T-helper 17 cell (primary cell): ENCODE measurements around the gene KRTAP9-4. TPM values are rescaled to one million over a fixed set of nuclear protein-coding genes. Genes with fewer than 3 reads are reported as not detected.
"Not testable (repeated sequence)": the region's sequence is repeated elsewhere in the genome, so short reads cannot be mapped to it uniquely, and the experiment has no call there.

Source experiments
- ATAC-seq: fragments of 150-1000 bp; cut with Tn5 transposase; 2 replicates; pipeline ENCODE4 v1.10.0; 2021; ENCODE audit warnings: mild to moderate bottlenecking, moderate library complexity
- DNase-seq, 3 donors: peaks; one replicate each; pipeline versions ENCODE4 v3.0.0 to v3.0.0-alpha.2; 2020 to 2021
- H3K9me3 ChIP-seq: one replicate; pipeline ENCODE4 v1.7.0; 2013; ENCODE audit warnings: low read length, mild to moderate bottlenecking; ENCODE audit not compliant: control insufficient read depth, poor library complexity, severe bottlenecking
- H3K27ac Mint-ChIP-seq: one replicate; pipeline ENCODE4 v1.8.0; 2022; ENCODE audit warnings: mild to moderate bottlenecking, moderate library complexity, mixed read lengths
- H3K27me3 Mint-ChIP-seq: one replicate; pipeline ENCODE4 v1.8.0; 2022; ENCODE audit warnings: mixed read lengths
- H3K36me3 Mint-ChIP-seq: one replicate; pipeline ENCODE4 v1.8.0; 2022; ENCODE audit warnings: low read depth, mixed read lengths
- H3K4me1 Mint-ChIP-seq: one replicate; pipeline ENCODE4 v1.8.0; 2022; ENCODE audit warnings: mild to moderate bottlenecking, mixed read lengths
- H3K4me3 Mint-ChIP-seq: one replicate; pipeline ENCODE4 v1.8.0; 2022; ENCODE audit warnings: mild to moderate bottlenecking, moderate library complexity, mixed read lengths
- total RNA-seq, 4 donors: library from RNA in 2 of 4; stranded (reverse) in 2 of 4; gene quantifications; one replicate each; pipeline ENCODE4 v1.2.3 and lab custom pipeline; 2022 to 2026

Gene KRTAP9-4
- total RNA-seq, 2 donors from 2014 or later, result not detected

DNA sequence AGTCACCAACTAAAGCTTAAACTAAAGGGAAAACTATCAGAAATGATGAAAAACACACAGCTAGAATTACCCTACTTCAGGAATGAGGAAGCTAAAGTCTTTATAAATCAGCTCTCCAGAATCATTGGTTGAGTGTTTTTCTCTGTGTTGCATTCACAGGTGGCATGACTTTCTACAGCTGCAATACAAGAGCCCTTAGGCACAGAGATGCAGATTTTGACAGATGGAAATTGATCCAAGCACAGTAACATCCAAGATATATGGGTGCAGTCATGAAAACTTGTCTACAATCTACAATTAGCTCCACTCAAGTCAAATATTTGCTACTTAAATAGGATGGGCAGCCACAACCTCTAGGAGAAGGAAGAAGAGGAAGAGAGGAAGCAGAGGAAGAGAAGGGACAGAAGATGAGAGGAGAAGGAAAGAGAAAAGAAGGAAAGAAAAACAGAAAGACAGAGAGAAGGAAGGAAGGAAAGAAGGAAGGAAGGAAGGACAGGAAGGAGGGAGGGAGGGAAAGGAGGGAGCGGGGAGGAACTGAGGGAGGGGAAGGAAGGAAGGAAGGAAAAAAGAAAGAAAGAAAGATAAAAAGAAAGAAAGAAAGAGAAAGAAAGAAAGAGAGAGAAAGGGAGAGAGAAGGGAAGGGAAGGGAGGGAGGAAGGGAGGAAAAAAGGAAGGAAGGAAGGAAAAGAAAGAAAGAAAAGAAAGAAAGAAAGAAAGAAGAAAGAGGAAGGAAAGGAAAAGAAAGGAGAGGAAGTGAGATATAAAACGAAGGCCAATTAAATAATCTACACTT lies 2.3 kb upstream of the KRTAP9-4 start:
- H3K4me3 Mint-ChIP-seq, H3K4me1 Mint-ChIP-seq, H3K9me3 ChIP-seq, ATAC-seq, H3K36me3 Mint-ChIP-seq, H3K27ac Mint-ChIP-seq, DNase-seq: not testable (repeated sequence)
- H3K27me3 Mint-ChIP-seq, result peaks cover 12% of the 10 kb centered on the region

GRCh38 chr17:41251261-41251660 lies 1.8 kb downstream of the KRTAP9-4 start:
- H3K4me1 Mint-ChIP-seq, result peaks cover 5% of the 10 kb centered on the region
- H3K27ac Mint-ChIP-seq, result no peak overlapping the region
- no peak for ATAC-seq
- no peak overlapping the region for H3K4me3 Mint-ChIP-seq
- peaks cover 34% of the 10 kb centered on the region for H3K27me3 Mint-ChIP-seq
- no peaks in the 10 kb centered on the region for H3K9me3 ChIP-seq
- DNase-seq, result no peak
- peaks cover 4% of the 10 kb centered on the region for H3K36me3 Mint-ChIP-seq

GRCh38 chr17:41254861-41255260 lies 5.4 kb downstream of the KRTAP9-4 start:
- Mint-ChIP-seq H3K4me1 (peaks cover 5% of the 10 kb centered on the region), H3K36me3 (peaks cover 4% of the 10 kb centered on the region), H3K27me3 (peaks cover 64% of the 10 kb centered on the region), H3K27ac (no peak overlapping the region), H3K4me3 (no peak overlapping the region)
- DNase-seq (no peak), ATAC-seq (no peak)
- H3K9me3 ChIP-seq, result no peaks in the 10 kb centered on the region

DNA sequence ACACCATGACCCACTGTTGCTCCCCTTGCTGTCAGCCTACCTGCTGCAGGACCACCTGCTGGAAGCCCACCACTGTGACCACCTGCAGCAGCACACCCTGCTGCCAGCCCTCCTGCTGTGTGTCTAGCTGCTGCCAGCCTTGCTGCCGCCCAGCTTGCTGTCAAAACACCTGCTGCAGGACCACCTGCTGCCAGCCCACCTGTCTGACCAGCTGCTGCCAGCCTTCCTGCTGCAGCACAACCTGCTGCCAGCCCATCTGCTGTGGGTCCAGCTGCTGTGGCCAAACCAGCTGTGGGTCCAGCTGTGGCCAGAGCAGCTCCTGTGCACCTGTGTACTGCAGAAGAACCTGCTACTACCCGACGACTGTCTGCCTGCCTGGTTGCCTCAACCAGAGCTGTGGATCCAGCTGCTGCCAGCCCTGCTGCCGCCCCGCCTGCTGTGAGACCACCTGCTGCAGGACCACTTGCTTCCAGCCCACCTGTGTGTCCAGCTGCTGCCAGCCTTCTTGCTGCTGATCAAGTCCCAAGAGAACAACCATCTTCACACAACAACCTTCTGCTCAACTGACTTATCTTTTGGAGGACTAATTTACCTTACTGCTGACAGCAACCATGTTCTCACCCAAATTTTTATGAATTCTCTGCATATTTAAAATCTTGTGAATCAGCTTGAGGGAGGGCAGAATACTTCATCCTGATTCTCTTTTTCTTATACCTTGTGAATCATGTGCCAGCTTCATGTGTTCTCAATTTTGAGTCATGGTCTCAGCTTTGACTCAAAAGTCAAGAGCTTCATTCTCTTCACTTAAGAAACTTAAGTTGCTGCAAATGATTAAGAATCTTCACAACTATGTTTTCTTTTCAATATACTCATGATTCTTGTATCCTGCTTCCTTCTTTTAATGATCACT lies 6.1 kb downstream of the KRTAP9-4 start, which contains the start of gene KRTAP9-9:
TSS of gene KRTAP9-9 (plus strand) at position 4 of the 910 bp plus-strand sequence.
- not testable (repeated sequence) for DNase-seq, H3K4me1 Mint-ChIP-seq

GRCh38 chr17:41256291-41256685 lies 6.8 kb downstream of the KRTAP9-4 start:
- peaks cover 59% of the 10 kb centered on the region for H3K27me3 Mint-ChIP-seq
- H3K4me3 Mint-ChIP-seq, result no peak overlapping the region
- no peak overlapping the region for H3K27ac Mint-ChIP-seq
- H3K4me1 Mint-ChIP-seq, result peaks cover 7% of the 10 kb centered on the region
- DNase-seq (no peak), ATAC-seq (no peak)
- no peaks in the 10 kb centered on the region for H3K9me3 ChIP-seq
- no peaks in the 10 kb centered on the region for H3K36me3 Mint-ChIP-seq

More for the DNA sequence above, 6.1 kb downstream of the KRTAP9-4 start, which contains the start of gene KRTAP9-9:
- not testable (repeated sequence) for ATAC-seq, H3K27ac Mint-ChIP-seq, H3K9me3 ChIP-seq, H3K36me3 Mint-ChIP-seq, H3K4me3 Mint-ChIP-seq
- peaks cover 56% of the 10 kb centered on the region for H3K27me3 Mint-ChIP-seq

GRCh38 chr17:41258406-41258805 lies 8.9 kb downstream of the KRTAP9-4 start:
- Mint-ChIP-seq H3K36me3 (no peaks in the 10 kb centered on the region), H3K4me1 (peaks cover 3% of the 10 kb centered on the region), H3K4me3 (no peak overlapping the region), H3K27ac (no peak overlapping the region), H3K27me3 (peaks cover 52% of the 10 kb centered on the region)
- H3K9me3 ChIP-seq, result no peaks in the 10 kb centered on the region
- ATAC-seq, result no peak
- DNase-seq, result no peak

DNA sequence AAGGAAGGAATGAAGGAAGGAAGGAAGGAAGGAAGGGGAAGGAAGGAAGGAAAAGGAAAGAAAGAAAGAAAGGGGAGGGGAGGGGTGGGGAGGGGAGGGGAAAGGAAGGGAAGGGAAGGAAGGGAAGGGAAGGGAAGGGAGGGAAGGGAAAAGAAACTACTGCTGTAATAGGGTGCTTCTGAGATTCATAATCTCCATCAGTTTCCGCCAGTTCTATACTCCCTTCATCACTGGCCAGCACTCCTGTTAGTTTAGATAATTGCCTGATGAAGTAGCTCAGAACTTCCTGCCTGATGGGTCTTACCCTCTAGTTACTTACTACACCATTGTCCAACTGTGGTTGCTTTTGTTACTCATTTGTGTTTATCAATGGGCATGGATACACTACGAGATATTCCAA lies 13.7 kb downstream of the KRTAP9-4 start:
- ATAC-seq, result no peak
- Mint-ChIP-seq H3K4me3 (no peak overlapping the region), H3K27me3 (peaks cover 35% of the 10 kb centered on the region), H3K36me3 (no peaks in the 10 kb centered on the region), H3K4me1 (peaks cover 2% of the 10 kb centered on the region), H3K27ac (no peak overlapping the region)
- H3K9me3 ChIP-seq, result no peaks in the 10 kb centered on the region
- no peak for DNase-seq

DNA sequence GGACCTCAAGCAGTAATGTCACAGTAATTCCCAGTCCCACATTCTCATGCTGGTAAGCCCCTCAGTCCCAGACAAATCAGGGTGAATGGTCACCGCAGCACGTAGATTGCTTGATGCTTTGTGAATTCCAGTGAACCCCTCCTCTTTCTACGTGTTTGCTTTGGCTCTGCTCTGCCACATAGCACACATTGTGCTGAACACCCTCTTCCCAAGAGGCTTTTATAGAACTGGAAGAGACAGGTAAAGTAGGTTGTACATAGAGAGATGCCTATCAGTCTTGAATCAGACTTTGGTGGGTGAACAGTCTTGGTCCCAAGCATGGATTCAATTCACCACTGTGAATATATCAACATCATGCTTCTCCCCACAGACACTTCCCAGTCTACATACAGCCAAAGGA lies 15.1 kb downstream of the KRTAP9-4 start:
- peaks cover 2% of the 10 kb centered on the region for H3K4me1 Mint-ChIP-seq
- H3K36me3 Mint-ChIP-seq, result no peaks in the 10 kb centered on the region
- H3K27me3 Mint-ChIP-seq, result peaks cover 23% of the 10 kb centered on the region
- H3K27ac Mint-ChIP-seq, result no peak overlapping the region
- ATAC-seq, result no peak
- no peaks in the 10 kb centered on the region for H3K9me3 ChIP-seq
- no peak overlapping the region for H3K4me3 Mint-ChIP-seq
- DNase-seq, result no peak

DNA sequence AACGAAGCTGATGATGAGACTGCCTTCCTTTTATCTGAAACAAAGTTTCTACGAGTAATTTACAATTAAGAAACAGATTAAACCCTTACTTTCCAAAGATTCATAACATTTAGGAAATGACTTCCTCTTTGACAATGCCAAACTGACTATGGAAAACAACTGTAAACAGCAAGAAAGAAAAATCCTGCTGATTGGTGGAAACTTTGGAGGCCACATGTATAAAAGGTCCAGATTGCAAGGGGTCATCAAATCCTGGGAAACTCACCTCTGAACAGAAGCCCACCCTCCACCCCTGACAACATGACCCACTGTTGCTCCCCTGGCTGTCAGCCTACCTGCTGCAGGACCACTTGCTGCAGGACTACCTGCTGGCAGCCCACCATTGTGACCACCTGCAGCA lies 15.6 kb downstream of the KRTAP9-4 start, which contains the start of gene KRTAP9-6:
TSS of gene KRTAP9-6 (plus strand) at position 301 of the 400 bp plus-strand sequence. CDS start at position 301, 0 bp downstream.
- DNase-seq (no peak), ATAC-seq (no peak)
- Mint-ChIP-seq H3K27me3 (peaks cover 23% of the 10 kb centered on the region), H3K36me3 (no peaks in the 10 kb centered on the region), H3K4me1 (peaks cover 2% of the 10 kb centered on the region), H3K4me3 (no peak within 1 kb of the TSS), H3K27ac (no peak within 1 kb of the TSS)
- H3K9me3 ChIP-seq, result no peaks in the 10 kb centered on the region

- no peak overlapping the region for H3K27ac Mint-ChIP-seq
- H3K36me3 Mint-ChIP-seq, result no peaks in the 10 kb centered on the region
- no peak overlapping the region for H3K4me3 Mint-ChIP-seq
- no peak for DNase-seq
- H3K4me1 Mint-ChIP-seq, result peaks cover 4% of the 10 kb centered on the region
- ATAC-seq, result no peak
- H3K27me3 Mint-ChIP-seq, result peaks cover 12% of the 10 kb centered on the region
- no peaks in the 10 kb centered on the region for H3K9me3 ChIP-seq
Observed at GRCh38 chr17:41267711-41268110, 18.2 kb downstream of the KRTAP9-4 start.

DNA sequence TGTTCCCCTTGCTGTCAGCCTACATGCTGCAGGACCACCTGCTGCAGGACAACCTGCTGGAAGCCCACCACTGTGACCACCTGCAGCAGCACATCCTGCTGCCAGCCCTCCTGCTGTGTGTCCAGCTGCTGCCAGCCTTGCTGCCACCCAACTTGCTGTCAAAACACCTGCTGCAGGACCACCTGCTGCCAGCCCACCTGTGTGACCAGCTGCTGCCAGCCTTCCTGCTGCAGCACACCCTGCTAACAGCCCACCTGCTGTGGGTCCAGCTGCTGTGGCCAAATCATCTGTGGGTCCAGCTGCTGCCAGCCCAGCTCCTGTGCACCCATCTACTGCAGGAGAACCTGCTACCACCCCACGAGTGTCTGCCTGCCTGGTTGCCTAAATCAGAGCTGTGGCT lies 21.8 kb downstream of the KRTAP9-4 start:
- peaks cover 15% of the 10 kb centered on the region for H3K27me3 Mint-ChIP-seq
- not testable (repeated sequence) for H3K9me3 ChIP-seq, ATAC-seq, H3K36me3 Mint-ChIP-seq, DNase-seq, H3K4me3 Mint-ChIP-seq, H3K4me1 Mint-ChIP-seq, H3K27ac Mint-ChIP-seq

DNA sequence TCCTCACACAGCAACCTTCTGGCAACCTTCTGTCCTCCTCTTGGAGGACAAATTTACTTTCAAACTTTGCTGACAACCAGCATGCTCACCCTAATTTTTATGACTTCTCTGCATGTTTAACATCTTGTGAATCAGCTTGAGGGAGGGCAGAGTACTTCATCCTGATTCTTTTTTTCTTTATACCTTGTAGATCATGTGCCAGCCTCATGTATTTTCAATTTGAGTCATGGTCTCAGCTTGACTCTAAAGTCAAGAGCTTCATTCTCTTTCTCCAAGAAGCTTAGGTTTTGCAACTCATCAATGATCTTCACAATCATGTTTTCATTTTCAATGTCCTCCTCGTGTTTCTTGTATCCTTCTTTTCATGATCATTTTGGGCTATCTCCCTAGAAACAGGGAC lies 22.4 kb downstream of the KRTAP9-4 start:
- Mint-ChIP-seq H3K4me3 (no peak overlapping the region), H3K4me1 (peaks cover 11% of the 10 kb centered on the region), H3K27me3 (peaks cover 17% of the 10 kb centered on the region), H3K36me3 (no peaks in the 10 kb centered on the region), H3K27ac (no peak overlapping the region)
- DNase-seq, result no peak
- no peak for ATAC-seq
- H3K9me3 ChIP-seq, result no peaks in the 10 kb centered on the region

DNA sequence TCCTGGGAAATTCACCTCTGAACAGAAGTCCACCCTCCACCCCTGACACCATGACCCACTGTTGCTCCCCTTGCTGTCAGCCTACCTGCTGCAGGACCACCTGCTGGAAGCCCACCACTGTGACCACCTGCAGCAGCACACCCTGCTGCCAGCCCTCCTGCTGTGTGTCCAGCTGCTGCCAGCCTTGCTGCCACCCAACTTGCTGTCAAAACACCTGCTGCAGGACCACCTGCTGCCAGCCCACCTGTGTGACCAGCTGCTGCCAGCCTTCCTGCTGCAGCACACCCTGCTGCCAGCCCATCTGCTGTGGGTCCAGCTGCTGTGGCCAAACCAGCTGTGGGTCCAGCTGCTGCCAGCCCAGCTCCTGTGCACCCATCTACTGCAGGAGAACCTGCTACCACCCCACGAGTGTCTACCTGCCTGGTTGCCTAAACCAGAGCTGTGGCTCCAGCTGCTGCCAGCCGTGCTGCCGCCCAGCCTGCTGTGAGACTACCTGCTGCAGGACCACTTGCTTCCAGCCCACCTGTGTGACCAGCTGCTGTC lies 26.2 kb downstream of the KRTAP9-4 start, which contains the start of gene KRTAP9-7:
TSS of gene KRTAP9-7 (plus strand) at position 51 of the 543 bp plus-strand sequence. CDS start at position 51, 0 bp downstream.
- not testable (repeated sequence) for H3K9me3 ChIP-seq, ATAC-seq, DNase-seq, H3K4me3 Mint-ChIP-seq, H3K27ac Mint-ChIP-seq, H3K36me3 Mint-ChIP-seq
- peaks cover 33% of the 10 kb centered on the region for H3K27me3 Mint-ChIP-seq
- peaks cover 11% of the 10 kb centered on the region for H3K4me1 Mint-ChIP-seq
